Kidney (tissue), 14 donors: ENCODE measurements around the gene BMF. TPM values are rescaled to one million over a fixed set of nuclear protein-coding genes. Genes with fewer than 3 reads are reported as not detected.
A peak's percentile ranks its signal among the peaks of the same experiment; 100 is the strongest.

Experiments
- DNase-seq, 5 donors: peaks; one replicate each; pipeline ENCODE4 v3.0.0-alpha.2; 2013 to 2020
- FAIRE-seq: peaks from 2 replicates; lab custom pipeline; 2012; peaks lifted over from hg19 to GRCh38; lab: Jason Lieb, UNC
- H3K27ac ChIP-seq, 2 donors: one replicate each; pipeline ENCODE4 v1.7.0; 2013; ENCODE audit warnings: low read depth in 2 of 2, low read length in 2 of 2, inconsistent platforms in 1 of 2
- H3K27me3 ChIP-seq: one replicate; pipeline ENCODE4 v1.7.1; 2013; ENCODE audit warnings: low read length, inconsistent platforms; ENCODE audit not compliant: control insufficient read depth, insufficient read depth
- H3K36me3 ChIP-seq, 3 donors: one replicate each; pipeline versions ENCODE4 v1.7.0 to v1.7.1; 2013; ENCODE audit warnings: low read length in 3 of 3, control low read depth in 1 of 3, inconsistent platforms in 1 of 3; ENCODE audit not compliant: insufficient read depth in 3 of 3, control insufficient read depth in 2 of 3
- H3K4me1 ChIP-seq, 3 donors: one replicate each; pipeline versions ENCODE4 v1.7.0 to v1.7.1; 2013; ENCODE audit warnings: low read length in 3 of 3, inconsistent platforms in 1 of 3, low read depth in 1 of 3; ENCODE audit not compliant: control insufficient read depth in 2 of 3, insufficient read depth in 2 of 3
- H3K4me3 ChIP-seq, 3 donors: one replicate each; pipeline versions ENCODE4 v1.7.0 to v1.8.1; 2013; ENCODE audit warnings: low read length in 3 of 3, control low read depth in 1 of 3, inconsistent platforms in 1 of 3
- H3K9ac ChIP-seq, 3 donors: one replicate each; pipeline versions ENCODE4 v1.7.0 to v1.7.1; 2013; ENCODE audit warnings: low read length in 3 of 3, control low read depth in 1 of 3, inconsistent platforms in 1 of 3
- H3K9me3 ChIP-seq, 3 donors: one replicate each; pipeline versions ENCODE4 v1.7.0 to v1.7.1; 2013; ENCODE audit warnings: low read length in 3 of 3, control low read depth in 1 of 3, inconsistent platforms in 1 of 3; ENCODE audit not compliant: control insufficient read depth in 2 of 3, insufficient read depth in 1 of 3
- intact Hi-C: fragments of 100-400 bp; cut with DNase I; formaldehyde crosslinking; loops from one replicate; pipeline ENCODE4 v1.11.1; 2022
- polyA plus RNA-seq: library from polyadenylated mRNA; stranded (reverse); fragments of 350-450 nt; fragmentation: Illumina TruSeq; extraction: RNeasy Lipid Tissue Mini Kit (QIAGEN cat#74804); gene quantifications from one replicate; pipeline ENCODE4 v1.2.3, GENCODE V29; 2014; ENCODE audit warnings: low read depth, low replicate concordance; ENCODE audit not compliant: insufficient read depth
- total RNA-seq: library from RNA; stranded (reverse); fragmentation: NEBNext Ultra II Directional; extraction: Animal tissue kit (Norgen Biotek cat#: 25700); gene quantifications from one replicate; pipeline ENCODE4 v1.2.1, GENCODE V29; 2021
- TF ChIP-seq, protein P1 (sequence below): IDR thresholded peaks from 3 replicates; pipeline ENCODE4 v1.5.1; 2012; ENCODE audit warnings: mild to moderate bottlenecking, moderate library complexity, borderline replicate concordance; ENCODE audit not compliant: insufficient read depth; ENCODE audit errors: extremely low read depth
- donor health status: control.
- donor health status: control.
- donor health status: control.
- donor health status: control.
- donor health status: control.
- donor health status: DM: yes; HTN: yes; CAD: no.
- donor health status: Normal renal cell carcinoma (clear cell type).

The BMF gene
- total and polyA plus RNA-seq, 2 donors from 2014 or later: 3.6 to 19.7 TPM

DNA sequence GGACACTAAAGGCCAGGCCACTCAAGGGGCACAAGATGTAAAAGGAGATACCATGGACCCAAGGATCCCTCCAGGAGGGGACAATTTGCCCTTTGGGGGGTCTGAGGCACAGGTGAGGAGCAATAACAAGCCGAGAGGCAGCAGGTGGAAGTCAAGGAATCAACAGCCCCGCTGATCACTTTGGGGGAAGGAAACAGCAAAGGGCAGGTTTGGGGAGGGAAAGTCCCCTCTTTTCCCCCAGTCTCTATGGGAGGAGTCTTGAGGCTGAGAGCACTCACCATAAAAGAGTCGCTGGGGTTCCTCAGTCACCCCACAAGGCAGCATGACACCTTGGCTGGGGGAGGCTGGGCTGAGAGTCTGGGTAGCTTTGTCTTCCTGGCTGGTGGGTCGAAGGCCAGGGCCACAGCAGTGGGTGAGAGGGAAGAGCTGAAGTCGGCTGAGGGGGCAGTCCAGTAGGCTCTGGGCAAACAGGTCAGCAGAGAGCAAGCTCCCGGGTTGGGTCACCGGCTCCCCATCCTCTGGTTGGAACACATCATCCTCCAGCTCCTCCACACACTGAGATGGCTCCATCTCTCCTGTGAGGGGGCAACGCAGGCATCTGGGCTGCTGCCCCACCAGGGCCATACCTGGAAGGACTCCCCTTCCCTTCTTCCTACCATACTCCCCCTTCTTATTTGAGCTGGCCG lies 3.0 kb downstream of the BMF start:
- Histone ChIP-seq H3K36me3 (no peaks in the 10 kb centered on the region), H3K4me3 (no peak overlapping the region), H3K27ac (no peak overlapping the region), H3K27me3 (no peaks in the 10 kb centered on the region), H3K9ac (peak overlapping the region in 1 of 3 donors; percentile 70), H3K4me1 (peaks cover 11 to 60% (median 38%) of the 10 kb centered on the region in 3 donors), H3K9me3 (no peaks in the 10 kb centered on the region)
- DNase-seq: peak in 1 of 5 donors; percentile 55
- no peak for FAIRE-seq
- TF ChIP-seq, protein P1, sequence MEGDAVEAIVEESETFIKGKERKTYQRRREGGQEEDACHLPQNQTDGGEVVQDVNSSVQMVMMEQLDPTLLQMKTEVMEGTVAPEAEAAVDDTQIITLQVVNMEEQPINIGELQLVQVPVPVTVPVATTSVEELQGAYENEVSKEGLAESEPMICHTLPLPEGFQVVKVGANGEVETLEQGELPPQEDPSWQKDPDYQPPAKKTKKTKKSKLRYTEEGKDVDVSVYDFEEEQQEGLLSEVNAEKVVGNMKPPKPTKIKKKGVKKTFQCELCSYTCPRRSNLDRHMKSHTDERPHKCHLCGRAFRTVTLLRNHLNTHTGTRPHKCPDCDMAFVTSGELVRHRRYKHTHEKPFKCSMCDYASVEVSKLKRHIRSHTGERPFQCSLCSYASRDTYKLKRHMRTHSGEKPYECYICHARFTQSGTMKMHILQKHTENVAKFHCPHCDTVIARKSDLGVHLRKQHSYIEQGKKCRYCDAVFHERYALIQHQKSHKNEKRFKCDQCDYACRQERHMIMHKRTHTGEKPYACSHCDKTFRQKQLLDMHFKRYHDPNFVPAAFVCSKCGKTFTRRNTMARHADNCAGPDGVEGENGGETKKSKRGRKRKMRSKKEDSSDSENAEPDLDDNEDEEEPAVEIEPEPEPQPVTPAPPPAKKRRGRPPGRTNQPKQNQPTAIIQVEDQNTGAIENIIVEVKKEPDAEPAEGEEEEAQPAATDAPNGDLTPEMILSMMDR: no peak
- intact Hi-C loops: no loop called here

DNA sequence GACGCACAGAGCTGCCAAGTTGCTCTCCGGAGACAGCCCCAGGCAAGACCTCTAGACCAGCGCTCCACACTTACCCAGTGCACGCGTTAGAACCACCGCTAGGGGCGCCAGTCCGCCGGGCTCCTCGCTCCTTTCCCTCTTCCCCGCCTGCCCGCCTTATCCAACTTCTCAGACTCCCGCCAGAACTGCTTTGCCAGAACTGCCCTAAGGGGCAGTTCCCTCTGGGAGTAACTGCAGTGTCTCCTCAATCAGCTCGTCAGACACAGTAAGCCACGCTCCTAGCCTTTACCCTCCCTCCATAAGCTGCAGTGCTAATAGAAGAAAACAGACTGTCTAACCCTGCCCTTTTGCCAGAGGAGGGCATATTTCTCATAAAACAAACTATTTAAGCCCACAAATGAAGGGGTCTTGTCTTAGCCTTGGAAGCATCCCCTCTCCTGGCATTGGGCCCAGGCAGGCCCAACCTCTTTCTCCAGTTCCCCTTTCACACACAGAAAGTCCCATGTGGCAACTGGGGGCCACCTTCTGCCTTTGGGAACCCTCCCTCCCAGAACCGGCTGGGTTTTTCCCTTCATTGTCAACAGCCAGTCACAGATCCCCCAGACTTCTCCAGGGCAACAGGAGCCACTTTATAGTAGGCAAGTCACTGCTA lies 3.7 kb downstream of the BMF start:
- intact Hi-C loops: no loop called here
- Histone ChIP-seq H3K9ac (peak overlapping the region in 1 of 3 donors; percentile 70), H3K4me3 (no peak overlapping the region), H3K4me1 (peaks cover 11 to 67% (median 44%) of the 10 kb centered on the region in 3 donors), H3K27me3 (no peaks in the 10 kb centered on the region), H3K36me3 (no peaks in the 10 kb centered on the region), H3K27ac (peak overlapping the region in 1 of 2 donors; percentile 20), H3K9me3 (no peaks in the 10 kb centered on the region)
- no peak for FAIRE-seq
- TF ChIP-seq, protein P1: peak; percentile 82
- peak; percentile 92 to 96 (median 94) for DNase-seq

DNA sequence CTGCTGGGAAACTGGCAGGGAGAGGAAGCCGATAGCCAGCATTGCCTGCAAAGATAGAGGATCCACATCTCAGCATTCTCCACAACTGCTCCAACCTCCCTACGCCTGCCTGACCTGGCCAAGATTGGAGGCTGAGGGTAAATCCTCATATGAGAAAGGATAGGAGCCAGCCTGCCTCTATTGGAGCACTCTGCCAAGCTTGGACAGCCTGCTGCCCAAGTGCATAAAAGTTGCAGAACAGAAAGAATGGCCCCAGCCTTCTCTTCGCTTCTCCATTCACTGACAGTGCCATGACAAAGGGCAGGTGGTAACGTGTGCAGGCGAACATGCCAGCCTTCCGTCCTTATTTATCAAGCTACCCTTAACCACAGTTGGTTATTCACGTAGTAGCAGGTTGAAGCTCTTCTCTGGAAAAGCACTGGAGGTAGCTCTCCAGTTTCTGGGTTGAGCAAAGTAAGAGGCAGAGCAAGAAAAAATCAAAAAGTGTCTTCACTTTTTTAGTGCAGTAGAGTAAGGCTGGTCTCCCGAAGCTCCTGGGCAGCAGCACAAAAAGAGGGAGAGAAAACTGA lies 4.3 kb downstream of the BMF start:
- Histone ChIP-seq H3K36me3 (no peaks in the 10 kb centered on the region), H3K27me3 (no peaks in the 10 kb centered on the region), H3K4me3 (no peak overlapping the region), H3K4me1 (peaks cover 11 to 68% (median 51%) of the 10 kb centered on the region in 3 donors), H3K9ac (peak overlapping the region in 1 of 3 donors; percentile 70), H3K27ac (peak overlapping the region in 1 of 2 donors; percentile 20), H3K9me3 (no peaks in the 10 kb centered on the region)
- FAIRE-seq (no peak), DNase-seq (peak in 1 of 5 donors; percentile 46)
- intact Hi-C loops: no loop called here
- TF ChIP-seq, protein P1: no peak
